HepG2 (cell line): ENCODE results near the gene MAMSTR. TPM values are rescaled to one million over a fixed set of nuclear protein-coding genes. Genes with fewer than 3 reads are reported as not detected.
A peak's percentile ranks its signal among the peaks of the same experiment; 100 is the strongest.

Experiments used
- ATAC-seq: fragments of 200-7000 bp; cut with Tn5 transposase; 3 replicates; pipeline ENCODE4 v1.9.1; 2020; ENCODE audit warnings: mild to moderate bottlenecking, moderate library complexity
- BruUV-seq: library from RNA; stranded (reverse); fragments of 400-500 nt; replicated peaks from 2 replicates; lab custom pipeline; 2021; lab: Mats Ljungman, UMichigan
- CTCF ChIA-PET: fragments of 300-600 bp; formaldehyde crosslinking; extraction: SDS; loops from one replicate; lab custom pipeline; 2021; ENCODE audit warnings: low total read pairs, inconsistent platforms, low intra/inter-chr PET ratio; lab: Yijun Ruan, JAX
- POLR2A ChIA-PET: fragments of 350-600 bp; sonication (Branson Sonifier 250); formaldehyde crosslinking; loops from one replicate; lab custom pipeline; 2020; ENCODE audit warnings: antibody characterized with exemption, inconsistent platforms; lab: Yijun Ruan, JAX
- DNase-seq: peaks from one replicate; pipeline ENCODE4 v3.0.0-alpha.2; 2015; ENCODE audit warnings: low spot score
- FAIRE-seq: peaks from 3 replicates; lab custom pipeline; 2011; peaks lifted over from hg19 to GRCh38; lab: Jason Lieb, UNC
- H2AFZ ChIP-seq: one replicate; pipeline ENCODE4 v1.6.1; 2011; ENCODE audit warnings: low read length, inconsistent platforms
- H3K27ac ChIP-seq: fragments of 300-600 bp; 3 replicates; pipeline ENCODE4 v1.8.0; 2011; ENCODE audit warnings: mixed run types, mild to moderate bottlenecking, mixed read lengths, low read length, inconsistent platforms; ENCODE audit not compliant: insufficient read depth; ENCODE audit errors: extremely low read length
- H3K27me3 ChIP-seq, 2 experiments: fragments of 200-600 bp in 1 of 2; 2 replicates in 1 of 2; 3 replicates in 1 of 2; pipeline versions ENCODE4 v1.6.0 to v1.8.0; 2011; ENCODE audit warnings: low read length in 2 of 2, mild to moderate bottlenecking in 2 of 2, moderate library complexity in 2 of 2, inconsistent platforms in 1 of 2; ENCODE audit not compliant: insufficient read depth in 2 of 2, control insufficient read depth in 1 of 2
- H3K36me3 ChIP-seq, 2 experiments: fragments of 200-600 bp in 1 of 2; replicated peaks in 1 of 2; 2 replicates in 1 of 2; 3 replicates in 1 of 2; pipeline versions ENCODE4 v1.5.1 to v1.8.0; 2011; ENCODE audit warnings: low read length in 2 of 2, inconsistent platforms in 1 of 2; ENCODE audit not compliant: insufficient read depth in 2 of 2, control insufficient read depth in 1 of 2
- H3K4me1 ChIP-seq: 2 replicates; pipeline ENCODE4 v1.5.1; 2012; ENCODE audit warnings: low read length, inconsistent platforms; ENCODE audit not compliant: insufficient read depth
- H3K4me2 ChIP-seq: 2 replicates; pipeline ENCODE4 v1.6.0; 2011; ENCODE audit warnings: low read depth, low read length, inconsistent platforms
- H3K4me3 ChIP-seq, 3 experiments: fragments of 200-600 bp in 1 of 3; sonication (generic), shearing (Covaris generic) in 1 of 3; replicated peaks in 1 of 3; 2 replicates each; pipeline ENCODE4 v1.5.1; 2011 to 2016; ENCODE audit warnings: low read length in 3 of 3, inconsistent platforms in 2 of 3, low read depth in 2 of 3, mild to moderate bottlenecking in 2 of 3, control low read depth in 1 of 3, mixed read lengths in 1 of 3; ENCODE audit not compliant: insufficient read depth in 1 of 3
- H3K79me2 ChIP-seq: one replicate; pipeline ENCODE4 v1.6.1; 2011; ENCODE audit warnings: low read length, inconsistent platforms; ENCODE audit not compliant: insufficient read depth
- H3K9ac ChIP-seq: 2 replicates; pipeline ENCODE4 v1.6.0; 2011; ENCODE audit warnings: mild to moderate bottlenecking, low read depth, low read length, inconsistent platforms; ENCODE audit not compliant: insufficient read depth
- H3K9me3 ChIP-seq: 2 replicates; pipeline ENCODE4 v1.5.1; 2012; ENCODE audit warnings: mild to moderate bottlenecking, low read length
- H4K20me1 ChIP-seq: 2 replicates; pipeline ENCODE4 v1.6.0; 2011; ENCODE audit warnings: inconsistent platforms, mild to moderate bottlenecking, low read length, moderate library complexity; ENCODE audit not compliant: insufficient read depth
- CCAR2 ChIP-seq: fragments of 200-400 bp; formaldehyde crosslinking; optimal IDR thresholded peaks from 2 replicates; pipeline ENCODE3; 2018; ENCODE audit warnings: low read depth, mild to moderate bottlenecking, low read length, moderate library complexity
- POLR2AphosphoS5 ChIP-seq: IDR thresholded peaks from 2 replicates; pipeline ENCODE4 v1.6.1; 2012; ENCODE audit warnings: low read depth, low read length
- RFX1 ChIP-seq: fragments of 450-650 bp; IDR thresholded peaks from 2 replicates; pipeline ENCODE4 v1.6.1; 2017
- SIN3A ChIP-seq: IDR thresholded peaks from 2 replicates; pipeline ENCODE4 v1.6.1; 2011; ENCODE audit warnings: low read depth, mild to moderate bottlenecking, control low read depth, low read length, borderline replicate concordance
- TMF1 ChIP-seq: sonication (generic); formaldehyde crosslinking; IDR thresholded peaks from 2 replicates; pipeline ENCODE4 v1.8.1; 2022; ENCODE audit warnings: low read depth, missing genetic modification reagents
- ZNF180 ChIP-seq: sonication (generic); formaldehyde crosslinking; IDR thresholded peaks from 2 replicates; pipeline ENCODE4 v1.4.0; 2020; ENCODE audit warnings: low read depth, missing genetic modification reagents, borderline replicate concordance
- ZNF207 ChIP-seq: fragments of 450-650 bp; IDR thresholded peaks from 2 replicates; pipeline ENCODE4 v1.6.1; 2016; ENCODE audit warnings: antibody characterized with exemption, borderline replicate concordance
- ZNF563 ChIP-seq: sonication (generic); formaldehyde crosslinking; IDR thresholded peaks from 2 replicates; pipeline ENCODE4 v1.8.0; 2022; ENCODE audit warnings: mild to moderate bottlenecking, moderate library complexity, missing genetic modification reagents
- WGBS: methylation state at CpG from one replicate; pipeline ENCODE4 v1.1.6; 2017; ENCODE audit warnings: low lambda C conversion rate; 5-methylcytosine and 5-hydroxymethylcytosine counted together
- in situ Hi-C: cut with HindIII; loops from 2 replicates; pipeline ENCODE4 v1.10.0; 2017; ENCODE audit warnings: low pct_unique_long_range_greater_than_20kb; ENCODE audit not compliant: extremely low pct_ligation_motif_present
- intact Hi-C: fragments of 100-400 bp; cut with micrococcal nuclease; formaldehyde crosslinking; loops from one replicate; pipeline ENCODE4 v1.10.0; 2022; ENCODE audit not compliant: unreplicated experiment
- polyA plus RNA-seq, 8 experiments: library from polyadenylated mRNA; depleted of rRNA in 3 of 8; stranded (reverse) in 7 of 8; unstranded in 1 of 8; fragments of >200 nt; fragmentation: Illumina TruSeq in 4 of 8; extraction: Trizol in 4 of 8; gene quantifications; 2 replicates each; pipeline versions ENCODE4 v1.2.1 to v1.2.3, GENCODE V29; 2011 to 2016; ENCODE audit warnings: low read depth in 4 of 8, missing spikeins in 1 of 8, mixed read lengths in 1 of 8; ENCODE audit not compliant: insufficient read depth in 1 of 8
- total RNA-seq, 5 experiments: library from RNA; depleted of rRNA; stranded (reverse); fragments of >200 nt; fragmentation: Illumina TruSeq; extraction: Trizol; gene quantifications; 2 replicates each; pipeline ENCODE4 v1.2.3, GENCODE V29; 2016; ENCODE audit warnings: low read depth in 1 of 5
- TF ChIP-seq, protein P1 (sequence below): sonication (generic); formaldehyde crosslinking; conservative IDR thresholded peaks from 2 replicates; pipeline ENCODE4 v1.8.0; 2022; ENCODE audit warnings: low read depth, missing genetic modification reagents
- TF ChIP-seq, protein P2 (sequence below): IDR thresholded peaks from 2 replicates; pipeline ENCODE4 v1.6.1; 2016; ENCODE audit warnings: missing compliant biosample characterization, missing genetic modification reagents, borderline replicate concordance
- TF ChIP-seq, protein P3 (sequence below): sonication (generic); formaldehyde crosslinking; IDR thresholded peaks from 2 replicates; pipeline ENCODE4 v1.4.0; 2020; ENCODE audit warnings: missing genetic modification reagents
- TF ChIP-seq, protein P4 (sequence below): IDR thresholded peaks from 2 replicates; pipeline ENCODE4 v1.6.1; 2012; ENCODE audit warnings: inconsistent platforms
- TF ChIP-seq, protein P5 (sequence below): sonication (generic); formaldehyde crosslinking; conservative IDR thresholded peaks from 2 replicates; pipeline ENCODE4 v1.4.0; 2020; ENCODE audit warnings: mild to moderate bottlenecking, missing genetic modification reagents, moderate library complexity

Gene MAMSTR
- total and polyA plus RNA-seq, 2 of the 13 experiments (the other 11 are each of a cell fraction or from before 2014, with no cell fraction given): 2.2 to 2.4 TPM

DNA sequence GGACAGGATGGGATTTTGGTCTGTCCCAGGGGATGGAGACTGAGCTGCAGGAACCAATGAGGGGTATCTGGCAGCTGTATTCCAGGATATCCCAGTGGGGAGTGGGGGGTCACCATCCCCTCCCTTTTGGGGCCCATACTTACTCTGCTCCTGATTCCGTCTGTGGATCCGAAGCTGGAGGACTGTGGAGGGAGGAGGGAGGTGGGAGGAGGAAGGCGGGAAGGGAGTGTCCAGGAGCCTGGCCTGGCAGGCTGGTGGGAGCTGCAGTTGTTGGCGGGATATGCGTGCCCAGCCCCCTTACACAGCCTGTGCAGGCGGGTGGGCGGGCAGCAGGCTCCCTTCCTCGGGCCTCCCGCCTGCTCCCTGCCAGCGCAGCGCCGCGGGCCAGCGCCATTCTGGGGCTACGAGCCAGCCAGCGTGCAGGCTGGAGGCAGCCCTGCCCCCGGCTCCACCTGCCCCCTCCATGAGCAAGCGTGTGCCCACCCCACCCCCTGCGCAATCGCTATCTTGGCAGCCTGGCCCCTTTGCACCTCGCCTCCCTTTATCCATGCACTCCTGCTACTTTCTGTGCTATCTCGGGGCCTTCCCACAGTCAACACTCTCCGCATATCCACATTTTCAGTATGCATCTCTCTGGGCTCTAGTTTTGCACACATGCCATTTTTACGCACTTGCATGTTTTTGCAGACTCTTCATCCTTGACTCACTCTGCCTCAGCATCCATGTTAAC lies 2.8 kb downstream of the MAMSTR start:
- Histone ChIP-seq H3K4me3 (peak overlapping the region; percentile 31 to 58 (median 43); a peak in 4 of 6 replicates), H3K9ac (0 out of 2 replicates have a peak overlapping the region, but pooled peaks have one; percentile 26), H3K4me1 (peaks cover 64% of the 10 kb centered on the region), H2AFZ (no peak overlapping the region), H3K4me2 (peak overlapping the region; percentile 99), H3K79me2 (peaks cover 5% of the 10 kb centered on the region), H3K27ac (peak overlapping the region; percentile 53), H3K9me3 (no peaks in the 10 kb centered on the region), H3K36me3 (no peaks in the 10 kb centered on the region), H3K27me3 (no peaks in the 10 kb centered on the region; a peak in 1 of 5 replicates), H4K20me1 (no peaks in the 10 kb centered on the region)
- POLR2A ChIA-PET: interaction anchor here (0.5 to 6.3 kb wide), 12 partner anchors 11 to 98 kb away, joined by 3 to 40 read pairs (median 3); partner anchors contain the start of genes FUT2, RPL18 and SPHK2
- CTCF ChIA-PET: no interaction called here
- BruUV-seq: no TSS peak
- WGBS: 49% methylated on average over 9 of the region's 24 CpGs
- ATAC-seq (no peak), DNase-seq (no peak), FAIRE-seq (no peak)
- intact Hi-C loops: no loop called here
- in situ Hi-C loops: no loop called here
- TF ChIP-seq CCAR2 (no peak), ZNF563 (CRISPR knock-in tag) (no peak), POLR2AphosphoS5 (no peak), ZNF180 (CRISPR knock-in tag) (no peak), TMF1 (CRISPR knock-in tag) (no peak), ZNF207 (no peak), SIN3A (no peak), RFX1 (no peak)
- TF ChIP-seq, protein P1, sequence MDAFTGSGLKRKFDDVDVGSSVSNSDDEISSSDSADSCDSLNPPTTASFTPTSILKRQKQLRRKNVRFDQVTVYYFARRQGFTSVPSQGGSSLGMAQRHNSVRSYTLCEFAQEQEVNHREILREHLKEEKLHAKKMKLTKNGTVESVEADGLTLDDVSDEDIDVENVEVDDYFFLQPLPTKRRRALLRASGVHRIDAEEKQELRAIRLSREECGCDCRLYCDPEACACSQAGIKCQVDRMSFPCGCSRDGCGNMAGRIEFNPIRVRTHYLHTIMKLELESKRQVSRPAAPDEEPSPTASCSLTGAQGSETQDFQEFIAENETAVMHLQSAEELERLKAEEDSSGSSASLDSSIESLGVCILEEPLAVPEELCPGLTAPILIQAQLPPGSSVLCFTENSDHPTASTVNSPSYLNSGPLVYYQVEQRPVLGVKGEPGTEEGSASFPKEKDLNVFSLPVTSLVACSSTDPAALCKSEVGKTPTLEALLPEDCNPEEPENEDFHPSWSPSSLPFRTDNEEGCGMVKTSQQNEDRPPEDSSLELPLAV (CRISPR knock-in tag): no peak
- TF ChIP-seq, protein P2, sequence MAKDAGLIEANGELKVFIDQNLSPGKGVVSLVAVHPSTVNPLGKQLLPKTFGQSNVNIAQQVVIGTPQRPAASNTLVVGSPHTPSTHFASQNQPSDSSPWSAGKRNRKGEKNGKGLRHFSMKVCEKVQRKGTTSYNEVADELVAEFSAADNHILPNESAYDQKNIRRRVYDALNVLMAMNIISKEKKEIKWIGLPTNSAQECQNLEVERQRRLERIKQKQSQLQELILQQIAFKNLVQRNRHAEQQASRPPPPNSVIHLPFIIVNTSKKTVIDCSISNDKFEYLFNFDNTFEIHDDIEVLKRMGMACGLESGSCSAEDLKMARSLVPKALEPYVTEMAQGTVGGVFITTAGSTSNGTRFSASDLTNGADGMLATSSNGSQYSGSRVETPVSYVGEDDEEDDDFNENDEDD (CRISPR knock-in tag): 0 out of 2 replicates have a peak, but pooled peaks have one; percentile 21
- TF ChIP-seq, protein P3, sequence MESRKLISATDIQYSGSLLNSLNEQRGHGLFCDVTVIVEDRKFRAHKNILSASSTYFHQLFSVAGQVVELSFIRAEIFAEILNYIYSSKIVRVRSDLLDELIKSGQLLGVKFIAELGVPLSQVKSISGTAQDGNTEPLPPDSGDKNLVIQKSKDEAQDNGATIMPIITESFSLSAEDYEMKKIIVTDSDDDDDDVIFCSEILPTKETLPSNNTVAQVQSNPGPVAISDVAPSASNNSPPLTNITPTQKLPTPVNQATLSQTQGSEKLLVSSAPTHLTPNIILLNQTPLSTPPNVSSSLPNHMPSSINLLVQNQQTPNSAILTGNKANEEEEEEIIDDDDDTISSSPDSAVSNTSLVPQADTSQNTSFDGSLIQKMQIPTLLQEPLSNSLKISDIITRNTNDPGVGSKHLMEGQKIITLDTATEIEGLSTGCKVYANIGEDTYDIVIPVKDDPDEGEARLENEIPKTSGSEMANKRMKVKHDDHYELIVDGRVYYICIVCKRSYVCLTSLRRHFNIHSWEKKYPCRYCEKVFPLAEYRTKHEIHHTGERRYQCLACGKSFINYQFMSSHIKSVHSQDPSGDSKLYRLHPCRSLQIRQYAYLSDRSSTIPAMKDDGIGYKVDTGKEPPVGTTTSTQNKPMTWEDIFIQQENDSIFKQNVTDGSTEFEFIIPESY (CRISPR knock-in tag): peak; percentile 36; the same call in 1 of the 2 replicates
- TF ChIP-seq, protein P4, sequence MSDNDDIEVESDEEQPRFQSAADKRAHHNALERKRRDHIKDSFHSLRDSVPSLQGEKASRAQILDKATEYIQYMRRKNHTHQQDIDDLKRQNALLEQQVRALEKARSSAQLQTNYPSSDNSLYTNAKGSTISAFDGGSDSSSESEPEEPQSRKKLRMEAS: no peak; the same call in 1 of the 2 replicates
- TF ChIP-seq, protein P5, sequence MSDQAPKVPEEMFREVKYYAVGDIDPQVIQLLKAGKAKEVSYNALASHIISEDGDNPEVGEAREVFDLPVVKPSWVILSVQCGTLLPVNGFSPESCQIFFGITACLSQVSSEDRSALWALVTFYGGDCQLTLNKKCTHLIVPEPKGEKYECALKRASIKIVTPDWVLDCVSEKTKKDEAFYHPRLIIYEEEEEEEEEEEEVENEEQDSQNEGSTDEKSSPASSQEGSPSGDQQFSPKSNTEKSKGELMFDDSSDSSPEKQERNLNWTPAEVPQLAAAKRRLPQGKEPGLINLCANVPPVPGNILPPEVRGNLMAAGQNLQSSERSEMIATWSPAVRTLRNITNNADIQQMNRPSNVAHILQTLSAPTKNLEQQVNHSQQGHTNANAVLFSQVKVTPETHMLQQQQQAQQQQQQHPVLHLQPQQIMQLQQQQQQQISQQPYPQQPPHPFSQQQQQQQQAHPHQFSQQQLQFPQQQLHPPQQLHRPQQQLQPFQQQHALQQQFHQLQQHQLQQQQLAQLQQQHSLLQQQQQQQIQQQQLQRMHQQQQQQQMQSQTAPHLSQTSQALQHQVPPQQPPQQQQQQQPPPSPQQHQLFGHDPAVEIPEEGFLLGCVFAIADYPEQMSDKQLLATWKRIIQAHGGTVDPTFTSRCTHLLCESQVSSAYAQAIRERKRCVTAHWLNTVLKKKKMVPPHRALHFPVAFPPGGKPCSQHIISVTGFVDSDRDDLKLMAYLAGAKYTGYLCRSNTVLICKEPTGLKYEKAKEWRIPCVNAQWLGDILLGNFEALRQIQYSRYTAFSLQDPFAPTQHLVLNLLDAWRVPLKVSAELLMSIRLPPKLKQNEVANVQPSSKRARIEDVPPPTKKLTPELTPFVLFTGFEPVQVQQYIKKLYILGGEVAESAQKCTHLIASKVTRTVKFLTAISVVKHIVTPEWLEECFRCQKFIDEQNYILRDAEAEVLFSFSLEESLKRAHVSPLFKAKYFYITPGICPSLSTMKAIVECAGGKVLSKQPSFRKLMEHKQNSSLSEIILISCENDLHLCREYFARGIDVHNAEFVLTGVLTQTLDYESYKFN: 0 out of 2 replicates have a peak, but pooled peaks have one; percentile 19
